ENCODE results near the gene NNMT. TPM values are rescaled to one million over a fixed set of nuclear protein-coding genes. Genes with fewer than 3 reads are reported as not detected.
A peak's percentile ranks its signal among the peaks of the same experiment; 100 is the strongest.

NNMT gene
- total and polyA plus RNA-seq, 9 of the 15 experiments (the other 6 are each of a cell fraction or from before 2014, with no cell fraction given) = 6.1 to 15.0 (median 11.2) TPM

- DNase-seq (ENCODE audit: extremely low read depth in 1 of 4, low spot score in 3 of 4) = no peak
- H3K9me1 ChIP-seq (ENCODE audit: control insufficient read depth, insufficient read depth, low read length) = no peaks in the 10 kb centered on the region
- peaks cover 6 to 11% of the 10 kb centered on the region in 2 experiments; a peak in 3 of 5 replicates for H3K4me1 ChIP-seq (replicated peaks in 1 of 2; ENCODE audit: control insufficient read depth in 2 of 2, insufficient read depth in 2 of 2, low read length in 2 of 2)
- H4K20me1 ChIP-seq (replicated peaks; ENCODE audit: control insufficient read depth, insufficient read depth, low read length) = no peaks in the 10 kb centered on the region
- no peaks in the 10 kb centered on the region for H3K79me2 ChIP-seq (ENCODE audit: control insufficient read depth, insufficient read depth, low read length)
- H3K27me3 ChIP-seq (ENCODE audit: control insufficient read depth in 2 of 2, insufficient read depth in 2 of 2, low read length in 2 of 2) = no peaks in the 10 kb centered on the region
- POLR2A ChIA-PET = interaction anchor here (0.6 kb wide), 1 partner anchor 12 kb away, joined by 4 read pairs; no protein-coding TSS in a partner anchor
- peak overlapping the region; percentile 71 for H2AFZ ChIP-seq (ENCODE audit: low read depth, low read length)
- H3K9me3 ChIP-seq (replicated peaks; ENCODE audit: control insufficient read depth, insufficient read depth, low read depth, low read length) = no peaks in the 10 kb centered on the region
- BruUV-seq (replicated peaks) = no TSS peak
- in situ Hi-C loops (cut with MboI) (no loop called here), intact Hi-C loops (cut with micrococcal nuclease) (loop anchor here (5.0 to 10.0 kb wide), 2 partner anchors 99 to 242 kb away; no protein-coding TSS in a partner anchor)
- no peak overlapping the region for H3K4me3 ChIP-seq
- 23% methylated on average over 6 of the region's 6 CpGs for WGBS (ENCODE audit: insufficient coverage, low coverage, missing lambda C conversion rate)
- H3K27ac ChIP-seq (ENCODE audit: extremely low read depth, low read depth, low read length) = no peak overlapping the region
- CTCF ChIA-PET (ENCODE audit: low intra/inter-chr PET ratio) = no interaction called here
- ATAC-seq = no peak
- no peak overlapping the region for H3K9ac ChIP-seq (ENCODE audit: insufficient read depth in 1 of 2, low read depth in 2 of 2, low read length in 2 of 2)
- H3K36me3 ChIP-seq (ENCODE audit: control insufficient read depth, insufficient read depth, low read length) = no peaks in the 10 kb centered on the region
- FAIRE-seq = no peak
- H3K4me2 ChIP-seq (ENCODE audit: insufficient read depth, low read length) = no peak overlapping the region
- TF ChIP-seq SMARCE1 (IDR thresholded peaks at IDR 0.05) (no peak), VEZF1 (CRISPR knock-in tag; IDR thresholded peaks at IDR 0.05) (0 out of 2 replicates have a peak, but pooled peaks have one; percentile 16), ZMIZ1 (IDR thresholded peaks at IDR 0.05; ENCODE audit: low read depth in 2 of 2, low read length in 2 of 2) (no peak), FOXP1 (CRISPR knock-in tag; IDR thresholded peaks at IDR 0.05) (no peak), KAT7 (CRISPR knock-in tag; IDR thresholded peaks at IDR 0.05; ENCODE audit: borderline replicate concordance) (no peak), TARDBP (IDR thresholded peaks at IDR 0.05) (no peak), LCOR (CRISPR knock-in tag; IDR thresholded peaks at IDR 0.05) (no peak), SMARCA4 (IDR thresholded peaks at IDR 0.05) (no peak), ZFP91 (CRISPR knock-in tag; IDR thresholded peaks at IDR 0.05) (no peak), ARID3B (CRISPR knock-in tag; IDR thresholded peaks at IDR 0.05; ENCODE audit: borderline replicate concordance) (no peak), DMBX1 (CRISPR knock-in tag; IDR thresholded peaks at IDR 0.05; ENCODE audit: borderline replicate concordance) (peak; percentile 77; the same call in 1 of the 2 replicates), YY1 (IDR thresholded peaks at IDR 0.05; ENCODE audit: borderline replicate concordance in 1 of 3, control insufficient read depth in 1 of 3, extremely low read depth in 1 of 3, insufficient read depth in 3 of 3, insufficient read length in 1 of 3, insufficient replicate concordance in 2 of 3, low read depth in 1 of 3, low read length in 2 of 3) (peak in 1 of 3 experiments; percentile 79), CXXC5 (CRISPR knock-in tag; IDR thresholded peaks at IDR 0.05) (0 out of 2 replicates have a peak, but pooled peaks have one; percentile 34), NRF1 (conservative IDR thresholded peaks at IDR 0.05 in 1 of 2, IDR thresholded peaks at IDR 0.05 in 1 of 2) (peak; percentile 58 to 64)
Measured at GRCh38 chr11:114343020-114343419, 46.8 kb downstream of the NNMT start.

Measured in K562 (cell line).